GM12878 (cell line): ENCODE results near the gene GLP1R. TPM values are rescaled to one million over a fixed set of nuclear protein-coding genes. Genes with fewer than 3 reads are reported as not detected.

Experiments
- ATAC-seq: fragments of 200-7000 bp; cut with Tn5 transposase; 3 replicates; pipeline ENCODE4 v1.9.1; 2020; ENCODE audit warnings: mild to moderate bottlenecking, moderate library complexity
- BruUV-seq: library from RNA; stranded (reverse); fragments of 400-500 nt; replicated peaks from 2 replicates; lab custom pipeline; 2021; lab: Mats Ljungman, UMichigan
- CTCF ChIA-PET: fragments of 300-600 bp; sonication (Branson Sonifier 250); formaldehyde crosslinking; extraction: SDS; loops from one replicate; lab custom pipeline; 2021; ENCODE audit warnings: inconsistent platforms; lab: Yijun Ruan, JAX
- POLR2A ChIA-PET: fragments of 350-600 bp; formaldehyde crosslinking; extraction: SDS; loops from one replicate; lab custom pipeline; 2021; ENCODE audit warnings: inconsistent platforms; lab: Charles Lee
- RAD21 ChIA-PET: fragments of 300-600 bp; sonication (Branson Sonifier 250); formaldehyde crosslinking; loops from one replicate; lab custom pipeline; 2023; ENCODE audit warnings: antibody characterized with exemption; ENCODE audit not compliant: unreplicated experiment; lab: Charles Lee
- SMC1A ChIA-PET: fragments of 300-600 bp; sonication (Branson Sonifier 250); formaldehyde crosslinking; loops from one replicate; lab custom pipeline; 2023; ENCODE audit not compliant: unreplicated experiment, uncharacterized antibody; lab: Charles Lee
- DNase-seq: peaks from one replicate; pipeline ENCODE4 v3.0.0-alpha.2; 2011; ENCODE audit warnings: low read depth, low spot score
- FAIRE-seq: peaks from 3 replicates; lab custom pipeline; 2011; peaks lifted over from hg19 to GRCh38; lab: Jason Lieb, UNC
- H2AFZ ChIP-seq: 2 replicates; pipeline ENCODE4 v1.6.0; 2011; ENCODE audit warnings: low read depth, low read length, control low read depth; ENCODE audit not compliant: control insufficient read depth
- H3K27ac ChIP-seq: 2 replicates; pipeline ENCODE4 v1.5.1; 2011; ENCODE audit warnings: control low read depth; ENCODE audit not compliant: control insufficient read depth, insufficient read depth
- H3K27me3 ChIP-seq, 2 experiments: replicated peaks in 1 of 2; 2 replicates each; pipeline versions ENCODE4 v1.6.0 to v1.6.1; 2011; ENCODE audit warnings: low read length in 1 of 2; ENCODE audit not compliant: control insufficient read depth in 2 of 2, insufficient read depth in 2 of 2
- H3K36me3 ChIP-seq, 2 experiments: 2 replicates each; pipeline ENCODE4 v1.5.1; 2011; ENCODE audit warnings: low read length in 1 of 2; ENCODE audit not compliant: control insufficient read depth in 2 of 2, insufficient read depth in 2 of 2
- H3K4me1 ChIP-seq: 2 replicates; pipeline ENCODE4 v1.6.1; 2011; ENCODE audit warnings: mild to moderate bottlenecking, low read length, moderate library complexity, mixed read lengths; ENCODE audit not compliant: control insufficient read depth, insufficient read depth
- H3K4me2 ChIP-seq: 2 replicates; pipeline ENCODE4 v1.6.0; 2011; ENCODE audit warnings: control low read depth; ENCODE audit not compliant: control insufficient read depth, insufficient read depth
- H3K4me3 ChIP-seq: fragments of 200-600 bp; sonication (generic); 2 replicates; pipeline ENCODE4 v1.5.1; 2016
- H3K79me2 ChIP-seq: 2 replicates; pipeline ENCODE4 v1.6.0; 2011; ENCODE audit warnings: low read length; ENCODE audit not compliant: control insufficient read depth, insufficient read depth
- H3K9ac ChIP-seq: 2 replicates; pipeline ENCODE4 v1.8.0; 2011; ENCODE audit warnings: low read length, control low read depth, mixed read lengths; ENCODE audit not compliant: control insufficient read depth, insufficient read depth
- H3K9me3 ChIP-seq: replicated peaks from 3 replicates; pipeline ENCODE4 v1.5.1; 2011; ENCODE audit warnings: mild to moderate bottlenecking, low read length; ENCODE audit not compliant: control insufficient read depth, insufficient read depth
- H4K20me1 ChIP-seq: 2 replicates; pipeline ENCODE4 v1.6.0; 2011; ENCODE audit not compliant: control insufficient read depth, insufficient read depth
- CBX5 ChIP-seq: sonication (generic); IDR thresholded peaks from 2 replicates; pipeline ENCODE4 v1.6.1; 2016; ENCODE audit warnings: low read depth, moderate library complexity, mild to moderate bottlenecking, inconsistent platforms
- EGR1 ChIP-seq, 2 experiments: IDR thresholded peaks; 1 replicate in 1 of 2; 2 replicates in 1 of 2; pipeline ENCODE4 v1.6.1; 2011 to 2012; ENCODE audit warnings: low read depth in 2 of 2, low read length in 2 of 2, borderline replicate concordance in 1 of 2, mild to moderate bottlenecking in 1 of 2, moderate library complexity in 1 of 2
- HDAC2 ChIP-seq: fragments of 200-600 bp; sonication (generic); IDR thresholded peaks from 2 replicates; pipeline ENCODE4 v1.6.1; 2017
- HDAC6 ChIP-seq: fragments of 200-600 bp; sonication (generic); IDR thresholded peaks from one replicate; pipeline ENCODE4 v1.8.0; 2017; ENCODE audit warnings: antibody characterized with exemption; ENCODE audit not compliant: unreplicated experiment
- HSF1 ChIP-seq: fragments of 150-350 bp; IDR thresholded peaks from 2 replicates; pipeline ENCODE4 v1.6.1; 2014; ENCODE audit warnings: mild to moderate bottlenecking, low read depth, low read length
- MEF2B ChIP-seq: fragments of 450-650 bp; IDR thresholded peaks from 2 replicates; pipeline ENCODE4 v1.6.1; 2018; ENCODE audit warnings: mild to moderate bottlenecking, moderate library complexity; ENCODE audit not compliant: partially characterized antibody, poor library complexity, severe bottlenecking
- MXI1 ChIP-seq: fragments of 150-350 bp; IDR thresholded peaks from 2 replicates; pipeline ENCODE4 v1.6.1; 2011; ENCODE audit warnings: low read depth, mild to moderate bottlenecking, inconsistent platforms, low read length, improper control_type of control experiment
- NBN ChIP-seq: fragments of 450-650 bp; IDR thresholded peaks from 2 replicates; pipeline ENCODE4 v1.6.1; 2016
- REST ChIP-seq: IDR thresholded peaks from 2 replicates; pipeline ENCODE4 v1.6.1; 2012; ENCODE audit warnings: mild to moderate bottlenecking, low read depth, low read length
- SKIL ChIP-seq: fragments of 450-650 bp; IDR thresholded peaks from 2 replicates; pipeline ENCODE4 v1.6.1; 2017; ENCODE audit warnings: mild to moderate bottlenecking, low read depth, inconsistent platforms; ENCODE audit not compliant: poor library complexity, severe bottlenecking
- SMAD1 ChIP-seq: fragments of 450-650 bp; IDR thresholded peaks from 2 replicates; pipeline ENCODE4 v1.6.1; 2018; ENCODE audit warnings: mild to moderate bottlenecking, low read depth; ENCODE audit not compliant: partially characterized antibody
- USF1 ChIP-seq: IDR thresholded peaks from 2 replicates; pipeline ENCODE4 v1.6.1; 2011; ENCODE audit warnings: borderline replicate concordance, low read depth, mild to moderate bottlenecking, moderate library complexity, mixed read lengths, low read length; ENCODE audit not compliant: insufficient read depth; ENCODE audit errors: extremely low read length
- WRNIP1 ChIP-seq: IDR thresholded peaks from 2 replicates; pipeline ENCODE4 v1.6.1; 2011; ENCODE audit warnings: low read depth, low read length, improper control_type of control experiment, borderline replicate concordance
- ZZZ3 ChIP-seq: IDR thresholded peaks from 2 replicates; pipeline ENCODE4 v1.6.1; 2011; ENCODE audit warnings: low read depth; ENCODE audit not compliant: control insufficient read depth, insufficient read length
- WGBS: methylation state at CpG from one replicate; pipeline ENCODE4 v1.1.6; 2016; ENCODE audit warnings: low lambda C conversion rate; ENCODE audit not compliant: insufficient replicate concordance, insufficient coverage; ENCODE audit errors: missing lambda C conversion rate; 5-methylcytosine and 5-hydroxymethylcytosine counted together
- in situ Hi-C: fragments of 300-500 bp; cut with MboI; formaldehyde crosslinking; loops from 9 replicates; pipeline ENCODE4 v1.14.3; 2018; ENCODE audit warnings: mixed read lengths
- intact Hi-C: fragments of 100-400 bp; cut with micrococcal nuclease; formaldehyde crosslinking; loops from one replicate; pipeline ENCODE4 v1.14.2; 2022; ENCODE audit not compliant: unreplicated experiment
- polyA plus RNA-seq, 11 experiments: library from polyadenylated mRNA; depleted of rRNA in 4 of 11; unstranded in 6 of 11; stranded (reverse) in 5 of 11; fragments of >200 nt; fragmentation: Nextera tagmentation in 4 of 11; fragmentation: Illumina TruSeq in 1 of 11; extraction: Ambion mirVana in 4 of 11; extraction: Trizol in 1 of 11; gene quantifications; 1 replicate in 1 of 11; 2 replicates in 10 of 11; pipeline versions ENCODE4 v1.2.1 to v1.2.3, GENCODE V29; 2011 to 2016; ENCODE audit warnings: inconsistent platforms in 2 of 11, missing spikeins in 2 of 11, low read depth in 1 of 11
- total RNA-seq, 4 experiments: library from RNA; depleted of rRNA in 3 of 4; stranded (reverse); fragments of >200 nt in 3 of 4; fragmentation: Illumina TruSeq in 1 of 4; extraction: Trizol in 1 of 4; gene quantifications; 2 replicates each; pipeline versions ENCODE4 v1.2.1 to v1.2.3, GENCODE V29; 2013 to 2021

GLP1R gene
- total and polyA plus RNA-seq, 10 of the 15 experiments (the other 5 are each of a cell fraction or from before 2014, with no cell fraction given), result 0.01 TPM; not detected in 9

- RAD21 ChIA-PET, result interaction anchor here (1.2 to 1.3 kb wide), 2 partner anchors 85 to 299 kb away, joined by 3 to 4 read pairs; no protein-coding TSS in a partner anchor
- no peaks in the 10 kb centered on the region for H3K4me1 ChIP-seq
- CTCF ChIA-PET, result interaction anchor here (1.5 to 2.4 kb wide), 5 partner anchors 161 to 307 kb away, joined by 4 to 7 read pairs (median 6); no protein-coding TSS in a partner anchor
- DNase-seq, result no peak
- no peaks in the 10 kb centered on the region for H4K20me1 ChIP-seq
- H3K79me2 ChIP-seq, result no peaks in the 10 kb centered on the region
- ATAC-seq, result no peak
- no peak overlapping the region for H2AFZ ChIP-seq
- H3K4me3 ChIP-seq, result no peak overlapping the region
- SMC1A ChIA-PET, result interaction anchor here (1.1 to 1.3 kb wide), 2 partner anchors 23 to 99 kb away, joined by 3 to 4 read pairs; no protein-coding TSS in a partner anchor
- in situ Hi-C loops (no loop called here), intact Hi-C loops (loop anchor here (1.0 kb wide), 1 partner anchor 89 kb away; no protein-coding TSS in a partner anchor)
- 33% methylated on average over 1 of the region's 1 CpG for WGBS
- POLR2A ChIA-PET, result no interaction called here
- H3K27ac ChIP-seq, result no peak overlapping the region
- no peak overlapping the region for H3K9ac ChIP-seq
- FAIRE-seq, result no peak
- no peaks in the 10 kb centered on the region for H3K9me3 ChIP-seq
- no peaks in the 10 kb centered on the region for H3K27me3 ChIP-seq
- BruUV-seq, result no TSS peak
- H3K4me2 ChIP-seq, result no peak overlapping the region
- no peaks in the 10 kb centered on the region for H3K36me3 ChIP-seq
- TF ChIP-seq REST (no peak), ZZZ3 (no peak), HDAC2 (no peak), MEF2B (no peak), WRNIP1 (no peak), HDAC6 (no peak), HSF1 (no peak), NBN (no peak), EGR1 (IDR thresholded peaks at IDR 0.05; ENCODE audit: borderline replicate concordance in 1 of 2, low read depth in 2 of 2, low read length in 2 of 2) (no peak), SKIL (no peak), SMAD1 (no peak), CBX5 (no peak), USF1 (no peak), MXI1 (no peak)
Measured at GRCh38 chr6:39003492-39003891, 45.1 kb upstream of the GLP1R start.
